ENCODE measurements around the gene ALG12. TPM values are rescaled to one million over a fixed set of nuclear protein-coding genes. Genes with fewer than 3 reads are reported as not detected.

The ALG12 gene
- total and polyA plus RNA-seq, 2 of the 13 experiments (the other 11 are each of a cell fraction or from before 2014, with no cell fraction given) = 7.8 to 15.8 TPM

- TF ChIP-seq RNF219 (CRISPR knock-in tag; IDR thresholded peaks at IDR 0.05) (no peak), ZNF430 (CRISPR knock-in tag; IDR thresholded peaks at IDR 0.05) (peak; percentile 61; the same call in 1 of the 2 replicates), ZBTB10 (CRISPR knock-in tag; IDR thresholded peaks at IDR 0.05; ENCODE audit: borderline replicate concordance) (no peak), POGK (CRISPR knock-in tag; conservative IDR thresholded peaks at IDR 0.05) (no peak), ZNF34 (CRISPR knock-in tag; IDR thresholded peaks at IDR 0.05; ENCODE audit: borderline replicate concordance) (no peak), ZNF800 (CRISPR knock-in tag; IDR thresholded peaks at IDR 0.05) (no peak), ZNF24 (IDR thresholded peaks at IDR 0.05) (no peak), ZNF557 (CRISPR knock-in tag; IDR thresholded peaks at IDR 0.05) (no peak), HNRNPH1 (optimal IDR thresholded peaks at IDR 0.05; ENCODE audit: low read depth, low read length) (no peak), ZNF781 (CRISPR knock-in tag; IDR thresholded peaks at IDR 0.05; ENCODE audit: borderline replicate concordance, not compliant biosample characterization) (no peak), EHMT2 (IDR thresholded peaks at IDR 0.05; ENCODE audit: borderline replicate concordance, low read depth, low read length) (no peak), KDM6A (CRISPR knock-in tag; IDR thresholded peaks at IDR 0.05; ENCODE audit: low read depth) (no peak), ONECUT2 (CRISPR knock-in tag; IDR thresholded peaks at IDR 0.05) (no peak), ZNF432 (CRISPR knock-in tag; IDR thresholded peaks at IDR 0.05; ENCODE audit: borderline replicate concordance) (no peak), CERS6 (CRISPR knock-in tag; IDR thresholded peaks at IDR 0.05) (no peak), JDP2 (CRISPR knock-in tag; IDR thresholded peaks at IDR 0.05; ENCODE audit: borderline replicate concordance) (no peak), POLR2G (IDR thresholded peaks at IDR 0.05; ENCODE audit: low read depth, low read length) (no peak; the same call in 1 of the 2 replicates), TBL1XR1 (IDR thresholded peaks at IDR 0.05; ENCODE audit: borderline replicate concordance, low read length, partially characterized antibody) (peak; percentile 29)
These were observed 48.8 kb upstream of the ALG12 start (continued) for GRCh38 chr22:49966774-49967705.
